LNCAP (cell line): ENCODE results near the gene MAGI1.

Experiments used
- TF ChIP-seq, protein P1 (sequence below): fragments of 450-650 bp; IDR thresholded peaks from 2 replicates; pipeline ENCODE4 v1.5.1; 2017; ENCODE audit warnings: mild to moderate bottlenecking

Gene MAGI1

GRCh38 chr3:65963787-65964677, 74.7 kb downstream of the MAGI1 start:
- TF ChIP-seq, protein P1, sequence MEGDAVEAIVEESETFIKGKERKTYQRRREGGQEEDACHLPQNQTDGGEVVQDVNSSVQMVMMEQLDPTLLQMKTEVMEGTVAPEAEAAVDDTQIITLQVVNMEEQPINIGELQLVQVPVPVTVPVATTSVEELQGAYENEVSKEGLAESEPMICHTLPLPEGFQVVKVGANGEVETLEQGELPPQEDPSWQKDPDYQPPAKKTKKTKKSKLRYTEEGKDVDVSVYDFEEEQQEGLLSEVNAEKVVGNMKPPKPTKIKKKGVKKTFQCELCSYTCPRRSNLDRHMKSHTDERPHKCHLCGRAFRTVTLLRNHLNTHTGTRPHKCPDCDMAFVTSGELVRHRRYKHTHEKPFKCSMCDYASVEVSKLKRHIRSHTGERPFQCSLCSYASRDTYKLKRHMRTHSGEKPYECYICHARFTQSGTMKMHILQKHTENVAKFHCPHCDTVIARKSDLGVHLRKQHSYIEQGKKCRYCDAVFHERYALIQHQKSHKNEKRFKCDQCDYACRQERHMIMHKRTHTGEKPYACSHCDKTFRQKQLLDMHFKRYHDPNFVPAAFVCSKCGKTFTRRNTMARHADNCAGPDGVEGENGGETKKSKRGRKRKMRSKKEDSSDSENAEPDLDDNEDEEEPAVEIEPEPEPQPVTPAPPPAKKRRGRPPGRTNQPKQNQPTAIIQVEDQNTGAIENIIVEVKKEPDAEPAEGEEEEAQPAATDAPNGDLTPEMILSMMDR: no peak

- TF ChIP-seq, protein P1: no peak
These were observed 77.0 kb downstream of the MAGI1 start for GRCh38 chr3:65961733-65962132.

DNA sequence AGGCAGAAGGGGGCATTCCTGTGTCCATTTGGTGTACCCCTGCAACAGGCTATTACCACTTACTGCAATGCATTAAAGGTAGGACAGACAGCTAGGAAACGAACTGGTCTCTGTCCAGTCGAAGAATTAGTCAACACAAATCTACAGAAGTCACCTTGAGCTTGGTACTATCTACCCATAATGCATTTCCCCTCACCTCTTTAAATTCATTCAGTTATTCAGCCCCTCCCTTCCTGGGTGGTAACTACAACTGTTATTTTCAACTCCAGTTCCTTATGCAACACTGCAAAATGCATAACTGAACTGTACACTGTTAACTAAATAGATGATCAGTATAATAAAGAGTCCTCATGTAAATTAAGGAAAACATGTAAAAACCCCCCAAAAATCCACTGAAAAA, 77.6 kb downstream of the MAGI1 start:
- TF ChIP-seq, protein P1: no peak

DNA sequence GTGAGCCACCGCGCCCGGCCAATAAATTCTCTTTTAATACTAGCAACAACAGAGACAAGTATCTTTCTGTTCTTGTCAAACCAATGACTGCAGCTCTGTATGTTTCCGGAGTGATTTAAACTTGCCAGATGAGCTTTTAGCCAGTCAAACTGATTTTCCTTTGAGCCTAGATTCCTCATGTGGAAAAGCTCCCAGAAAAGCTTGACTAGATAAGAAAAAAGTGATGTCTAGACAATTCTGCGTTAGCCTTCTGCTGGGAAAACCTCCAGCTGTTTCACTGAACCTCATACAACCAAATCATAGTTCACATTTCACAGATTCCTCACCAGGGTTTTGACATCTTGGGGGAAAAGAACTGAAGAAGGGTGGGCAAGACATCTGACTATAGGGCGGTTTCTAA, 78.6 kb downstream of the MAGI1 start:
- TF ChIP-seq, protein P1: no peak

- TF ChIP-seq, protein P1: no peak
These were observed 80.5 kb downstream of the MAGI1 start for GRCh38 chr3:65958216-65958615.

GRCh38 chr3:65955792-65956477, 82.8 kb downstream of the MAGI1 start:
- TF ChIP-seq, protein P1: no peak

- TF ChIP-seq, protein P1: no peak
These were observed 84.6 kb downstream of the MAGI1 start for GRCh38 chr3:65953881-65954733.
